A375 (cell line): ENCODE measurements around the gene RIF1. TPM values are rescaled to one million over a fixed set of nuclear protein-coding genes. Genes with fewer than 3 reads are reported as not detected.

Experiments
- small RNA-seq: library from RNA; depleted of rRNA; stranded (forward); fragments of <200 nt; gene quantifications from one replicate; pipeline ENCODE3, GENCODE V24; 2014
- total RNA-seq: library from RNA; depleted of rRNA; stranded (reverse); fragments of >200 nt; shearing (Covaris generic); gene quantifications from 2 replicates; pipeline ENCODE4 v1.2.3, GENCODE V29; 2014; rRNA removed

RIF1 gene
- total RNA-seq, result 28.5 and 33.2 TPM in 2 replicates

GRCh38 chr2:151409601-151410484, at the start of gene RIF1:
Gene RIF1 (plus strand): TSS chr2:151409902. CDS start chr2:151410424, 522 bp downstream.

Small RNAs within 50 kb of the gene (small RNA-seq; reads per million reads assigned to genes)
- not detected for gene MIR4773-1
- gene RN7SL124P, result not detected

Other genes starting within 250 kb of the RIF1 start
- gene RBM43, start 148.0 kb upstream of the RIF1 start, total RNA-seq, result 2.7 and 3.7 TPM in 2 replicates
- 9.5 and 11.4 TPM in 2 replicates for gene NMI, start 120.2 kb upstream of the RIF1 start, total RNA-seq
- gene TNFAIP6, start 52.3 kb upstream of the RIF1 start, total RNA-seq, result 0.16 TPM in 1 of 2 replicates, not detected in the other